HG03442 (cell line): Measurements from ENCODE around the gene ANK3.

Experiments
- ATAC-seq: cut with Tn5 transposase; IDR thresholded peaks from one replicate; pipeline ENCODE4 v1.9.1; 2021; ENCODE audit warnings: mild to moderate bottlenecking, moderate library complexity; ENCODE audit not compliant: unreplicated experiment

Gene ANK3

GRCh38 chr10:60237977-60238758, 151.5 kb downstream of the ANK3 start:
- ATAC-seq, result peak; percentile 41

GRCh38 chr10:60236869-60237524, 152.7 kb downstream of the ANK3 start:
- peak; percentile 95 for ATAC-seq

- ATAC-seq, result no peak
These were observed 154.7 kb downstream of the ANK3 start for GRCh38 chr10:60235001-60235400.

GRCh38 chr10:60234551-60234950, 155.1 kb downstream of the ANK3 start:
- ATAC-seq, result no peak

- no peak for ATAC-seq
These were observed 158.8 kb downstream of the ANK3 start for GRCh38 chr10:60230892-60231291.

- ATAC-seq, result no peak
These were observed 165.5 kb downstream of the ANK3 start for GRCh38 chr10:60224066-60224705.

- no peak for ATAC-seq
These were observed 167.6 kb downstream of the ANK3 start for GRCh38 chr10:60222047-60222446.

- no peak for ATAC-seq
These were observed 177.5 kb downstream of the ANK3 start for GRCh38 chr10:60212195-60212594.

- no peak for ATAC-seq
These were observed 179.7 kb downstream of the ANK3 start for GRCh38 chr10:60209874-60210570.

- peak; percentile 53 for ATAC-seq
These were observed 180.9 kb downstream of the ANK3 start for GRCh38 chr10:60208676-60209269.

- no peak for ATAC-seq
These were observed 181.8 kb downstream of the ANK3 start for GRCh38 chr10:60207894-60208293.

GRCh38 chr10:60206735-60207134, 182.9 kb downstream of the ANK3 start:
- no peak for ATAC-seq

GRCh38 chr10:60205741-60206140, 183.9 kb downstream of the ANK3 start:
- ATAC-seq, result no peak

- no peak for ATAC-seq
These were observed 185.6 kb downstream of the ANK3 start for GRCh38 chr10:60203993-60204618.

GRCh38 chr10:60200682-60201053, 189.0 kb downstream of the ANK3 start:
- ATAC-seq, result no peak

GRCh38 chr10:60200012-60200681, 189.5 kb downstream of the ANK3 start:
- ATAC-seq, result no peak

- no peak for ATAC-seq
These were observed 192.5 kb downstream of the ANK3 start for GRCh38 chr10:60197206-60197605.

GRCh38 chr10:60194421-60194820, 195.3 kb downstream of the ANK3 start:
- ATAC-seq, result no peak

- no peak for ATAC-seq
These were observed 196.7 kb downstream of the ANK3 start for GRCh38 chr10:60192946-60193345.

GRCh38 chr10:60189861-60190475, 199.7 kb downstream of the ANK3 start:
- ATAC-seq, result no peak
